RWPE1 (cell line): Measurements from ENCODE around the gene GSE1.
A peak's percentile ranks its signal among the peaks of the same experiment; 100 is the strongest.

Experiments
- CTCF ChIA-PET: fragments of 350-600 bp; sonication (Branson Sonifier 250); formaldehyde crosslinking; extraction: SDS; loops from one replicate; lab custom pipeline; 2021; lab: Yijun Ruan, JAX
- POLR2A ChIA-PET: fragments of 400-600 bp; formaldehyde crosslinking; extraction: SDS; loops from one replicate; lab custom pipeline; 2020; ENCODE audit warnings: antibody characterized with exemption; ENCODE audit not compliant: low non-redundant PET; lab: Yijun Ruan, JAX
- DNase-seq: peaks from one replicate; pipeline ENCODE4 v3.0.0; 2012; ENCODE audit warnings: low spot score
- H3K27ac ChIP-seq: fragments of 450-650 bp; 2 replicates; pipeline ENCODE4 v1.5.1; 2017
- CTCF ChIP-seq: fragments of 450-650 bp; conservative IDR thresholded peaks from 2 replicates; pipeline ENCODE4 v1.5.1; 2017; ENCODE audit warnings: low read depth, mild to moderate bottlenecking

GSE1 gene

GRCh38 chr16:85690469-85691064 lies 77.4 kb downstream of the GSE1 start:
- TF ChIP-seq CTCF = no peak
- ChIA-PET POLR2A (no interaction called here), CTCF (interaction anchor here (0.6 kb wide), 1 partner anchor 89 kb away, joined by 3 read pairs; no protein-coding TSS in a partner anchor)
- DNase-seq = no peak
- no peak overlapping the region for H3K27ac ChIP-seq

- POLR2A ChIA-PET = no interaction called here
- TF ChIP-seq CTCF = no peak
- H3K27ac ChIP-seq = no peak overlapping the region
- CTCF ChIA-PET = interaction anchor here (0.5 kb wide), 1 partner anchor 16 kb away, joined by 3 read pairs; no protein-coding TSS in a partner anchor
- DNase-seq = no peak
Observed at GRCh38 chr16:85695196-85696128, 82.3 kb downstream of the GSE1 start.

- DNase-seq = peak; percentile 45
- H3K27ac ChIP-seq = peak overlapping the region; percentile 55; the same call in 1 of the 2 replicates
- CTCF ChIA-PET = interaction anchor here (0.9 kb wide), 1 partner anchor 23 kb away, joined by 4 read pairs; no protein-coding TSS in a partner anchor
- POLR2A ChIA-PET = interaction anchor here (0.6 kb wide), 1 partner anchor 14 kb away, joined by 4 read pairs; no protein-coding TSS in a partner anchor
- TF ChIP-seq CTCF = no peak
Observed at GRCh38 chr16:85696781-85697180, 83.7 kb downstream of the GSE1 start.

GRCh38 chr16:85697431-85697830 lies 84.3 kb downstream of the GSE1 start:
- DNase-seq = peak; percentile 55
- ChIA-PET CTCF (no interaction called here), POLR2A (no interaction called here)

GRCh38 chr16:85698459-85698891 lies 85.4 kb downstream of the GSE1 start:
- CTCF ChIA-PET = interaction anchor here (0.6 kb wide), 1 partner anchor 401 kb away, joined by 3 read pairs; no protein-coding TSS in a partner anchor
- POLR2A ChIA-PET = interaction anchor here (1.1 kb wide), 1 partner anchor 48 kb away, joined by 5 read pairs; no protein-coding TSS in a partner anchor
- TF ChIP-seq CTCF = no peak
- no peak for DNase-seq
- peak overlapping the region; percentile 49 for H3K27ac ChIP-seq

More at GRCh38 chr16:85697431-85697830, 84.3 kb downstream of the GSE1 start:
- peak overlapping the region; percentile 55 for H3K27ac ChIP-seq
- TF ChIP-seq CTCF = no peak
